Astrocyte of the spinal cord (primary cell): Measurements from ENCODE around the gene CACNA1F.
"Not testable (repeated sequence)": the region's sequence is repeated elsewhere in the genome, so short reads cannot be mapped to it uniquely, and the experiment has no call there.

Experiments used
- DNase-seq: peaks from one replicate; pipeline ENCODE4 v3.0.0; 2011; ENCODE audit warnings: low read depth, low spot score
- H3K4me3 ChIP-seq: 2 replicates; pipeline ENCODE4 v1.5.1; 2011; ENCODE audit warnings: low read depth, mild to moderate bottlenecking, low read length, moderate library complexity
- in situ Hi-C: cut with HindIII; loops from 2 replicates; pipeline ENCODE4 v1.10.0; 2017; ENCODE audit warnings: low sequenced_read_pairs
- TF ChIP-seq, protein P1 (sequence below): IDR thresholded peaks from 2 replicates; pipeline ENCODE4 v1.5.1; 2012; ENCODE audit warnings: low read depth, mild to moderate bottlenecking, low read length, inconsistent platforms

The CACNA1F gene

DNA sequence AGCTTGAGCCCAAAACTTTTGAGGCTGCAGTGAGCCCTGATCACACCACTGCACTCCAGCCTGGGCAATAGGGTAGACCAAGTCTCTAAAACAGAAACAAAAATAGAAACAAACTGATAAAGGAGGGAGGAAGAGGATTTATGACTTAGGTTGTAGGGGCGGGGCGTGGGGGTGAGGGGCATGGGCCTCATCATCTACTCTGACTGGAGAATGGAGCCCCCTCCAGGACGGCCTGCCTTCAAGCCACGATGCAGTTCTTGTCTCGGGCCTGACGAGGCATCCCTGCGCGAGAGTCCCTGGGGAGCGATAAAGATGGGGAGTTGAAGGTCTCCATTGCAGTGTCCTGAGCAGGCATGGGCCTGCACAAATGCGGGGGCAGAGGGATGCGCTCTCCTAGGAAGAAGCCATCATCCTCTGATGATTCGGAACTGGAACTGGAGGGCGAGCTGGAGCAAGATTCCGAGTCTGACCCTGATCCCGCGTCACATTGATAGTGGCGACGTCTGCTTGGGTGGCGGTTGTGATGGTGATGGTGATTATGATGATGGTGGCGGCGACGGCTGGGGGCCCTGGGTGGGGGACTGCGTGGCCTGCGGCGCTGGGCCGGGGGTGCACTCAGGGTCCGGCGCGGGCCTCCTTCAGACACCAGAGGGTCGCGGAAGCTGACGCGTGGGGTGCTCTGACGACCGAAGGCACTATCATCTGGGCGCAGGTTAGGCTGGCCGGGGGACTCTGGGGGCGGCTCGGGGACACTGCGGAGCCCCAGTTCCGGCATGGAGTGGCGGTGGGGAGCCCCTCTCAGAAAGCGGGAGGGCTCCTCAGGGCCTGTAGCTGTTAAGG is 57.5 kb downstream of the CACNA1F start:
- DNase-seq = no peak
- no peak overlapping the region for H3K4me3 ChIP-seq
- TF ChIP-seq, protein P1, sequence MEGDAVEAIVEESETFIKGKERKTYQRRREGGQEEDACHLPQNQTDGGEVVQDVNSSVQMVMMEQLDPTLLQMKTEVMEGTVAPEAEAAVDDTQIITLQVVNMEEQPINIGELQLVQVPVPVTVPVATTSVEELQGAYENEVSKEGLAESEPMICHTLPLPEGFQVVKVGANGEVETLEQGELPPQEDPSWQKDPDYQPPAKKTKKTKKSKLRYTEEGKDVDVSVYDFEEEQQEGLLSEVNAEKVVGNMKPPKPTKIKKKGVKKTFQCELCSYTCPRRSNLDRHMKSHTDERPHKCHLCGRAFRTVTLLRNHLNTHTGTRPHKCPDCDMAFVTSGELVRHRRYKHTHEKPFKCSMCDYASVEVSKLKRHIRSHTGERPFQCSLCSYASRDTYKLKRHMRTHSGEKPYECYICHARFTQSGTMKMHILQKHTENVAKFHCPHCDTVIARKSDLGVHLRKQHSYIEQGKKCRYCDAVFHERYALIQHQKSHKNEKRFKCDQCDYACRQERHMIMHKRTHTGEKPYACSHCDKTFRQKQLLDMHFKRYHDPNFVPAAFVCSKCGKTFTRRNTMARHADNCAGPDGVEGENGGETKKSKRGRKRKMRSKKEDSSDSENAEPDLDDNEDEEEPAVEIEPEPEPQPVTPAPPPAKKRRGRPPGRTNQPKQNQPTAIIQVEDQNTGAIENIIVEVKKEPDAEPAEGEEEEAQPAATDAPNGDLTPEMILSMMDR = no peak
- in situ Hi-C loops = no loop called here

DNA sequence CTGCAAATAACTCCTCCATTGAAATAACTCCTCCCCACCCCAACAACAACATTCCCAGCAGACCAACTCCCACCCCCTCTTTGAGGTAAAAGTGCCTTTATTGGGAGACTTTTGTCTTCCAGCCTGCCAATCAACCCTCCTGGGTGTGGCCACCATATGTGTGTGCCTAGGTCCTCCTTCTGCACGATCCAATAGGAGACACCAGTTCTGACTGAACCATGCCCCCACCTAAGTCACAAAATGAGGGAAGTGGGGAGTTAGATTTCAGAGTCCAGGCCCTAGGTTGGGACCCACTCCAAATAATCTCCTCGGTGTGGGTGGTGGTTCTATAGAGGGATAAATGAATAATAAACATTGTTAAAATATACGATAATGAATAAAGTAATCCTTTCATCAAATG is 58.4 kb downstream of the CACNA1F start:
- in situ Hi-C loops = no loop called here
- TF ChIP-seq, protein P1 = no peak
- H3K4me3 ChIP-seq = no peak overlapping the region
- no peak for DNase-seq

DNA sequence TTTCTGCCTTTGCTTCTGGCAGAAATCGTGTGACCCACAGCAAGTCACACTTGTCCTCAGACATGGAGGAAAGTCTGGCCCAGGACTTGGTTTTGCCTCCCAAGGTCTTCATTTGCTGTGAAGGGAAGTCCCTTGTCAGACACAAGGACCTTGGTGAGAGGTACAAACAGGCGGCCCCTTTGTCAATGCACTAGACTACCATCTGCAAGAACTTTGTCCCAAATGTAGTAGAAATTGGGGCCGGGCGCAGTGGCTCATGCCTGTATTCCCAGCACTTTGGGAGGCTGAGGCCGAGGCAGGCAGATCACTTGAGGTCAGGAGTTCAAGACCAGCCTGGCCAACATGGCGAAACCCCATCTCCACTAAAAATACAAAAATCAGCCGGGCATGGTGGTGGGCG is 59.6 kb downstream of the CACNA1F start:
- in situ Hi-C loops, H3K4me3 ChIP-seq, DNase-seq: not testable (repeated sequence)

DNA sequence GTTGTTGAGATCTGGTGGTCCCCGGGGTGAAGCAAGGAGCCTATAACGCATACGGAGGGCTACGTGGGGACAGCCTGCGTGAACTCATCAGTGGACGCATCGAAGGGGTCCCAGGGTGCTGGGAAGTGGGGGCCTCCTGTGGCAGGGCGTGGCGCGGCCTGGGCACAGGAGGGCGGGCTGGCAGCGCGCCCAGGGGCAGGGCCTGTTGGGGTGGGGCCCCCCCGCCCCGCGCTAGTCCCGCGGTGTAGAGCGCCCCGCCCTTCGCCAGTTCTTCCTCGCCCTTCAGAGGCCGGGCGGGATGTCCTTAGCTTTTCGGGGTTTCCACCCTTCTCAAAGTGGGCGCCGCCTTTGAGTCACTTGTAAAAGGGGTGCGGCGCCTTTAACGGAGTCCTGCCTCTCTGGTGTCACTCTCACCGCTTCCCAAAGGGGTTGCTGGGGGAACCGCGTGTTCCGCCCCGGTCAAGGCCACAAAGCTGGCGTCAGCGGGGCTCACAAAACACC is 60.8 kb downstream of the CACNA1F start:
- peak; percentile 39 for DNase-seq
- peak overlapping the region; percentile 72 for H3K4me3 ChIP-seq
- TF ChIP-seq, protein P1 = no peak
- in situ Hi-C loops = no loop called here

DNA sequence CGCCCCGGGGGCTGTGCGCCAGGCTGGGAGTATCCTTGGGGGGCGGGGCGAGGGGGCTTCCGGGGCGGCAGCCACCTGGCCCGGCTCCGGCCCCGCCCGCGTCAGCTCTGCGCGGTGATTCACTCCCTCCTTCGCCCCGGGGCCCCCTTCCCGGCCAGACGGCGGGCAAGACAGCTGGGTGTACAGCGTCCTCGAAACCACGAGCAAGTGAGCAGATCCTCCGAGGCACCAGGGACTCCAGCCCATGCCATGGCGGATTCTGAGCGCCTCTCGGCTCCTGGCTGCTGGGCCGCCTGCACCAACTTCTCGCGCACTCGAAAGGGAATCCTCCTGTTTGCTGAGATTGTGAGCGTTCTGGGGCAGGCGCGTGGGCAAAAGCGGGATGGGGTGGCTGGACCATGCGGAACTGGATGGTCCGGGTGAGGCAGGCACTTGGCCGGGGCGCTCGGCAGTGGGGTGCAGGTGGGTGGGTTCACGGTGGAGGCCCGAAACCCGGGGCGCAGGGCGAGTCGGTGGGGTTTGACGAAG is 61.3 kb downstream of the CACNA1F start, which contains the start of gene PLP2:
PLP2 (plus strand) TSS at position 147 of the 528 bp plus-strand sequence; CDS start at position 250, 103 bp downstream.
- in situ Hi-C loops = no loop called here
- TF ChIP-seq, protein P1 = no peak

DNA sequence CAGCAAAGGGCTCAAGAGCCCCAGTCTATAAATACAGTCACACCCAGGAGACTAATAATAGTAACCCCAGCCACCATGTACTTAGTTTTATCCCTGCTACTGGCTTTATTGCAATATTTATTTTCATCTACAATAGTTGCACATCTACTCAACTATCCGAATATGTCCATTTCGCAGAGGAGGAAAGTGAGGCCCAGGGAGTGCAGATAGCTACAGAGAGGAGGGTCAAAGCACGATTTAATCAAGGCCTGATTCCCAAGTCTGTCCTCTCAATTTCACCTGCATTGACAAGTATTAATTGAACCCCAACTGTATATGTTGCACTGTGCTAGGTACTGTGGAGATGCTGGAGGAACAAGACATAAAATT is 65.4 kb downstream of the CACNA1F start:
- in situ Hi-C loops = no loop called here
- TF ChIP-seq, protein P1 = no peak
- H3K4me3 ChIP-seq = peak overlapping the region; percentile 38
- no peak for DNase-seq

More for the DNA sequence above, 61.3 kb downstream of the CACNA1F start, which contains the start of gene PLP2:
- DNase-seq = peak; percentile 46
- peak within 1 kb of the TSS; percentile 72 for H3K4me3 ChIP-seq
